Motor neuron (in vitro differentiated cells): ENCODE measurements around the gene VLDLR. TPM values are rescaled to one million over a fixed set of nuclear protein-coding genes. Genes with fewer than 3 reads are reported as not detected.
"Not testable (repeated sequence)": the region's sequence is repeated elsewhere in the genome, so short reads cannot be mapped to it uniquely, and the experiment has no call there.

Experiments
- ATAC-seq, 8 experiments: fragments of 200-7000 bp; cut with Tn5 transposase; replicated peaks in 6 of 8; 2 replicates each; pipeline ENCODE4 v1.8.0; 2021; ENCODE audit warnings: mild to moderate bottlenecking in 8 of 8, moderate library complexity in 8 of 8
- H3K27ac ChIP-seq, 2 donors: fragments of 250-450 bp; sonication (Bioruptor Pico); 2 replicates each; pipeline ENCODE4 v1.9.0; 2021; ENCODE audit warnings: antibody characterized with exemption in 2 of 2, mild to moderate bottlenecking in 2 of 2, moderate library complexity in 1 of 2
- H3K4me1 ChIP-seq, 2 donors: fragments of 250-450 bp; sonication (Bioruptor Pico); replicated peaks in 1 of 2; 2 replicates each; pipeline ENCODE4 v1.6.1; 2021; ENCODE audit warnings: antibody characterized with exemption in 2 of 2, mild to moderate bottlenecking in 2 of 2, moderate library complexity in 1 of 2
- H3K4me3 ChIP-seq, 5 donors: fragments of 250-450 bp; sonication (Bioruptor Pico); 2 replicates each; pipeline ENCODE4 v1.9.0; 2021; ENCODE audit warnings: antibody characterized with exemption in 5 of 5, mild to moderate bottlenecking in 5 of 5, moderate library complexity in 4 of 5
- WGBS, 10 experiments: fragments of 450-650 bp; shearing (Covaris generic); methylation state at CpG; one replicate each; pipeline ENCODE4 v1.0.0; 2022; 5-methylcytosine and 5-hydroxymethylcytosine counted together
- in situ Hi-C, 9 experiments: fragments of 400-800 bp; cut with MboI; loops; one replicate each; pipeline ENCODE4 v1.15.0; 2021; ENCODE audit warnings: low sequenced_read_pairs in 9 of 9, low pct_unique_long_range_greater_than_20kb in 2 of 9; ENCODE audit not compliant: unreplicated experiment in 9 of 9
- total RNA-seq, 8 experiments: library from RNA; unstranded; fragments of 300-600 nt; gene quantifications; 2 replicates each; pipeline versions ENCODE4 v1.2.3 to v1.2.4, GENCODE V29; 2022

VLDLR gene
- total RNA-seq, 8 experiments from 2014 or later, result 15.3 to 43.3 (median 19.5) TPM

- H3K4me1 ChIP-seq, in situ Hi-C loops, H3K4me3 ChIP-seq, H3K27ac ChIP-seq, ATAC-seq: not testable (repeated sequence)
- WGBS, 10 experiments, result 20 to 100% (median 93%) methylated on average over 1 to 3 of the region's 3 CpGs
These were observed 85.7 kb downstream of the VLDLR start for GRCh38 chr9:2707256-2707655.

Other genes with a start within 250 kb of the VLDLR start
- 1 to 10 TPM in 4 of 8 experiments, under 1 TPM in 4; 0.21 to 3.1 (median 1.0) TPM for gene KCNV2, start 95.7 kb downstream of the VLDLR start, total RNA-seq
- 100 to 1,000 TPM in 2 of 8 experiments, 10 to 100 TPM in 6; 24.9 to 161 (median 38.9) TPM for gene PUM3, start 222.3 kb downstream of the VLDLR start, total RNA-seq